ENCODE measurements around the gene PPP1R3D. TPM values are rescaled to one million over a fixed set of nuclear protein-coding genes. Genes with fewer than 3 reads are reported as not detected.
A peak's percentile ranks its signal among the peaks of the same experiment; 100 is the strongest.

The PPP1R3D gene
- total and polyA plus RNA-seq, 2 of the 13 experiments (the other 11 are each of a cell fraction or from before 2014, with no cell fraction given) = 1.2 to 3.7 TPM

DNA sequence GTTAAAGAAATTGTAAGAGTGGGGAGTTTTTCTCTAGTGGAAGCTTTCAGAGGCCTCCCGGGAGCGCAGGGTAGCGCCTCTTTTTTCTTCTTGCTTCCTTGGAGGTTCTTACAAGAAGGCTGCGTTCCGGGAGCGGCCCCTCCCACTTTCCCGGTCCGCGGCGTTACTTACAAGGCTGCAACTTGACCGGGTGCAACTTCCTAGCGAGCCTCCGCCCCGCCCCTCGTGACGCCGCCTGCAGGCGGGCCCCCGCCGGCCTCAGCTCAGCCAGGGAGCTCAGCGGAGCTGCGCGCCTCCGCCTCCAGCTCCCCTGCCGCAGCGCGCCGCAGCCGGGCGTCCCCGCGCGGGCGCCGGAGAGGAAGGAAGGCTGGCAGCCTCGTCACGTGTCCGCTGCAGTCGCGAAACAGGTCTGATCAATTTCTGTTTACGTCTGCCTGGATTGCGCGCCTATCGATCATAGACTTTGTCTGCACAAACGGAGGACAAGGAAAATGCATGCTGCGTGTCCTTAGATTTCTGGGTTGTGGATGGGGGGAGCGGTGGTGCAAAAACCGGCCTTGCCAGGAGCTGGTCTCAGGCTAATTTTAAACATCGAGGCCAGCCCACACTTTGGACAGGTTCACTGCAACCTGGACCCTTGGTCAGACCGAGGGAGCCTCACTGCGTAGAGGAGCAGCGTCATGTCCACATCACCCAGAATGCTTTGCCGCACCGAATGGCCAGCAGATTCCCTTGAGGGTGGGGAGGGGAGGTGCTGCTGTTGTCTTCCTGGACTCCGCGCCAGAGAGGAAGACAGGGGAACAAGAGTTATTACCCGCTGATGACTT is at the start of gene PPP1R3D, which contains the start of gene FAM217B (continued):
- TF ChIP-seq, protein P1, sequence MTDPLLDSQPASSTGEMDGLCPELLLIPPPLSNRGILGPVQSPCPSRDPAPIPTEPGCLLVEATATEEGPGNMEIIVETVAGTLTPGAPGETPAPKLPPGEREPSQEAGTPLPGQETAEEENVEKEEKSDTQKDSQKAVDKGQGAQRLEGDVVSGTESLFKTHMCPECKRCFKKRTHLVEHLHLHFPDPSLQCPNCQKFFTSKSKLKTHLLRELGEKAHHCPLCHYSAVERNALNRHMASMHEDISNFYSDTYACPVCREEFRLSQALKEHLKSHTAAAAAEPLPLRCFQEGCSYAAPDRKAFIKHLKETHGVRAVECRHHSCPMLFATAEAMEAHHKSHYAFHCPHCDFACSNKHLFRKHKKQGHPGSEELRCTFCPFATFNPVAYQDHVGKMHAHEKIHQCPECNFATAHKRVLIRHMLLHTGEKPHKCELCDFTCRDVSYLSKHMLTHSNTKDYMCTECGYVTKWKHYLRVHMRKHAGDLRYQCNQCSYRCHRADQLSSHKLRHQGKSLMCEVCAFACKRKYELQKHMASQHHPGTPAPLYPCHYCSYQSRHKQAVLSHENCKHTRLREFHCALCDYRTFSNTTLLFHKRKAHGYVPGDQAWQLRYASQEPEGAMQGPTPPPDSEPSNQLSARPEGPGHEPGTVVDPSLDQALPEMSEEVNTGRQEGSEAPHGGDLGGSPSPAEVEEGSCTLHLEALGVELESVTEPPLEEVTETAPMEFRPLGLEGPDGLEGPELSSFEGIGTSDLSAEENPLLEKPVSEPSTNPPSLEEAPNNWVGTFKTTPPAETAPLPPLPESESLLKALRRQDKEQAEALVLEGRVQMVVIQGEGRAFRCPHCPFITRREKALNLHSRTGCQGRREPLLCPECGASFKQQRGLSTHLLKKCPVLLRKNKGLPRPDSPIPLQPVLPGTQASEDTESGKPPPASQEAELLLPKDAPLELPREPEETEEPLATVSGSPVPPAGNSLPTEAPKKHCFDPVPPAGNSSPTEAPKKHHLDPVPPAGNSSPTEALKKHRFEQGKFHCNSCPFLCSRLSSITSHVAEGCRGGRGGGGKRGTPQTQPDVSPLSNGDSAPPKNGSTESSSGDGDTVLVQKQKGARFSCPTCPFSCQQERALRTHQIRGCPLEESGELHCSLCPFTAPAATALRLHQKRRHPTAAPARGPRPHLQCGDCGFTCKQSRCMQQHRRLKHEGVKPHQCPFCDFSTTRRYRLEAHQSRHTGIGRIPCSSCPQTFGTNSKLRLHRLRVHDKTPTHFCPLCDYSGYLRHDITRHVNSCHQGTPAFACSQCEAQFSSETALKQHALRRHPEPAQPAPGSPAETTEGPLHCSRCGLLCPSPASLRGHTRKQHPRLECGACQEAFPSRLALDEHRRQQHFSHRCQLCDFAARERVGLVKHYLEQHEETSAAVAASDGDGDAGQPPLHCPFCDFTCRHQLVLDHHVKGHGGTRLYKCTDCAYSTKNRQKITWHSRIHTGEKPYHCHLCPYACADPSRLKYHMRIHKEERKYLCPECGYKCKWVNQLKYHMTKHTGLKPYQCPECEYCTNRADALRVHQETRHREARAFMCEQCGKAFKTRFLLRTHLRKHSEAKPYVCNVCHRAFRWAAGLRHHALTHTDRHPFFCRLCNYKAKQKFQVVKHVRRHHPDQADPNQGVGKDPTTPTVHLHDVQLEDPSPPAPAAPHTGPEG (CRISPR knock-in tag; IDR thresholded peaks at IDR 0.05) = peak; percentile 73
- TF ChIP-seq, protein P2, sequence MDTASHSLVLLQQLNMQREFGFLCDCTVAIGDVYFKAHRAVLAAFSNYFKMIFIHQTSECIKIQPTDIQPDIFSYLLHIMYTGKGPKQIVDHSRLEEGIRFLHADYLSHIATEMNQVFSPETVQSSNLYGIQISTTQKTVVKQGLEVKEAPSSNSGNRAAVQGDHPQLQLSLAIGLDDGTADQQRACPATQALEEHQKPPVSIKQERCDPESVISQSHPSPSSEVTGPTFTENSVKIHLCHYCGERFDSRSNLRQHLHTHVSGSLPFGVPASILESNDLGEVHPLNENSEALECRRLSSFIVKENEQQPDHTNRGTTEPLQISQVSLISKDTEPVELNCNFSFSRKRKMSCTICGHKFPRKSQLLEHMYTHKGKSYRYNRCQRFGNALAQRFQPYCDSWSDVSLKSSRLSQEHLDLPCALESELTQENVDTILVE (CRISPR knock-in tag; IDR thresholded peaks at IDR 0.05) = peak; percentile 49
- TF ChIP-seq ZFX (CRISPR knock-in tag; IDR thresholded peaks at IDR 0.05; ENCODE audit: low read depth) (peak; percentile 90), ZZZ3 (CRISPR knock-in tag; IDR thresholded peaks at IDR 0.05; ENCODE audit: borderline replicate concordance) (no peak; the same call in 1 of the 2 replicates), CREB1 (IDR thresholded peaks at IDR 0.05) (peak; percentile 72), CREB1 (CRISPR knock-in tag; IDR thresholded peaks at IDR 0.05) (peak; percentile 87), JUN (CRISPR knock-in tag; IDR thresholded peaks at IDR 0.05) (peak; percentile 68; the same call in 1 of the 2 replicates), PHF21A (CRISPR knock-in tag; IDR thresholded peaks at IDR 0.05) (peak; percentile 88), RFX3 (CRISPR knock-in tag; IDR thresholded peaks at IDR 0.05) (no peak), SP1 (IDR thresholded peaks at IDR 0.05) (no peak), SP1 (CRISPR knock-in tag; IDR thresholded peaks at IDR 0.05) (peak; percentile 42; the same call in 1 of the 2 replicates), ZNF776 (CRISPR knock-in tag; IDR thresholded peaks at IDR 0.05) (peak; percentile 43; the same call in 1 of the 2 replicates), NFE2L2 (IDR thresholded peaks at IDR 0.05; ENCODE audit: low read length) (no peak)
- TF ChIP-seq, protein P3, sequence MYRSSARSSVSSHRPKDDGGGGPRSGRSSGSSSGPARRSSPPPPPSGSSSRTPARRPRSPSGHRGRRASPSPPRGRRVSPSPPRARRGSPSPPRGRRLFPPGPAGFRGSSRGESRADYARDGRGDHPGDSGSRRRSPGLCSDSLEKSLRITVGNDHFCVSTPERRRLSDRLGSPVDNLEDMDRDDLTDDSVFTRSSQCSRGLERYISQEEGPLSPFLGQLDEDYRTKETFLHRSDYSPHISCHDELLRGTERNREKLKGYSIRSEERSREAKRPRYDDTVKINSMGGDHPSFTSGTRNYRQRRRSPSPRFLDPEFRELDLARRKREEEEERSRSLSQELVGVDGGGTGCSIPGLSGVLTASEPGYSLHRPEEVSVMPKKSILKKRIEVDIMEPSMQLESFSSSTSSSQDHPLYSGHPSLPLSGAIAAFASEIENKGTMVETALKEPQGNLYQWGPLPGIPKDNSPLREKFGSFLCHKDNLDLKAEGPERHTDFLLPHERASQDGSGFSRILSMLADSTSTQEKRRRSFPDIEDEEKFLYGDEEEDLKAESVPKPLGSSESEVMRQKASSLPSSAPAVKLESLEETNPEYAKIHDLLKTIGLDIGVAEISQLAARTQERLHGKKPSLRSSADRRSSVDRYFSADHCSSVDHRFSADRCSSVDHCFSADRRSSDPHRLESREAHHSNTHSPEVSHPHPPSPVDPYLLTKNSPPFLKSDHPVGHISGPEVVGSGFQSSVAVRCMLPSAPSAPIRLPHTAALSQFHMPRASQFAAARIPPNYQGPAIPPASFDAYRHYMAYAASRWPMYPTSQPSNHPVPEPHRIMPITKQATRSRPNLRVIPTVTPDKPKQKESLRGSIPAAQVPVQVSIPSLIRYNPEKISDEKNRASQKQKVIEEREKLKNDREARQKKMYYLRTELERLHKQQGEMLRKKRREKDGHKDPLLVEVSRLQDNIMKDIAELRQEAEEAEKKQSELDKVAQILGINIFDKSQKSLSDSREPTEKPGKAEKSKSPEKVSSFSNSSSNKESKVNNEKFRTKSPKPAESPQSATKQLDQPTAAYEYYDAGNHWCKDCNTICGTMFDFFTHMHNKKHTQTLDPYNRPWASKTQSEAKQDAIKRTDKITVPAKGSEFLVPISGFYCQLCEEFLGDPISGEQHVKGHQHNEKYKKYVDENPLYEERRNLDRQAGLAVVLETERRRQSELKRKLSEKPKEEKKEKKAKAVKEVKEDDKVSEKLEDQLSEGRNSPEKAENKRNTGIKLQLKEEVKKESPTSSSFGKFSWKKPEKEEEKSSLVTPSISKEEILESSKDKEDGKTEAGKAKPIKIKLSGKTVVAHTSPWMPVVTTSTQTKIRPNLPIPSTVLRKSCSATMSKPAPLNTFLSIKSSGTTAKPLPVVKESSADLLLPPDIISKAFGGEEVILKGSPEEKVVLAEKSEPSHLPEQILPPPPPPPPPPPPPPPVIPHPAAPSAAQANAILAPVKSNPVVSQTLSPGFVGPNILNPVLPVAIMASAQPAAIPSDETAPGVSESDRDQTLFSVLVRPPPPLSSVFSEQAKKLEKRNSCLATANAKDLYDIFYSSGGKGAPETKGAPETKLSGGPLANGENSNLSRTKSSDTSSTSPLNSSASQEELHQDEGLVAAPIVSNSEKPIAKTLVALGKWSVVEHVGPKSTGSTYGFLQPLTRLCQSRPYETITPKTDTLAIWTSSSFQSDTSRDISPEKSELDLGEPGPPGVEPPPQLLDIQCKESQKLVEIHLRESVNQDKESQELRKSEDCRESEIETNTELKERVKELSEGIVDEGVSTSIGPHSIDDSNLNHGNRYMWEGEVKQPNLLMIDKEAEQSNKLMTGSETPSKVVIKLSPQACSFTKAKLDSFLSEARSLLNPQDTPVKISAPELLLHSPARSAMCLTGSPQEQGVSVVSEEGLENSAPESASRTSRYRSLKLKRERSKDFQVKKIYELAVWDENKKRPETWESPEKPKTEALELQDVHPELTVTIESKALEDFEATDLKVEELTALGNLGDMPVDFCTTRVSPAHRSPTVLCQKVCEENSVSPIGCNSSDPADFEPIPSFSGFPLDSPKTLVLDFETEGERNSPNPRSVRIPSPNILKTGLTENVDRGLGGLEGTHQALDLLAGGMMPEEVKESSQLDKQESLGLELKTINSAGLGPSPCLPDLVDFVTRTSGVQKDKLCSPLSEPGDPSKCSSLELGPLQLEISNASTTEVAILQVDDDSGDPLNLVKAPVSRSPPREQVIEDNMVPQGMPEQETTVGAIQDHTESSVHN (CRISPR knock-in tag; IDR thresholded peaks at IDR 0.05) = peak; percentile 98

Measured in HepG2 (cell line).